Brain pericyte (primary cell): ENCODE measurements around the gene RAPGEF3.

Experiments used
- DNase-seq: peaks from one replicate; pipeline ENCODE4 v3.0.0-alpha.2; 2012; ENCODE audit warnings: low read depth, low spot score

The RAPGEF3 gene

GRCh38 chr12:47790676-47791350 is 32.1 kb upstream of the RAPGEF3 start:
- no peak for DNase-seq

GRCh38 chr12:47789712-47790489 is 31.2 kb upstream of the RAPGEF3 start:
- DNase-seq, result no peak

GRCh38 chr12:47789141-47789540 is 30.5 kb upstream of the RAPGEF3 start:
- DNase-seq, result no peak

- no peak for DNase-seq
Observed at GRCh38 chr12:47787596-47788319, 29.1 kb upstream of the RAPGEF3 start.

GRCh38 chr12:47786662-47787280 is 28.1 kb upstream of the RAPGEF3 start:
- no peak for DNase-seq

- DNase-seq, result no peak
Observed at GRCh38 chr12:47785887-47786661, 27.4 kb upstream of the RAPGEF3 start.

GRCh38 chr12:47785036-47785886 is 26.6 kb upstream of the RAPGEF3 start:
- no peak for DNase-seq

- DNase-seq, result no peak
Observed at GRCh38 chr12:47783821-47784819, 25.4 kb upstream of the RAPGEF3 start.

GRCh38 chr12:47783024-47783755 is 24.5 kb upstream of the RAPGEF3 start:
- no peak for DNase-seq

GRCh38 chr12:47782372-47782770 is 23.7 kb upstream of the RAPGEF3 start:
- no peak for DNase-seq

- no peak for DNase-seq
Observed at GRCh38 chr12:47781479-47782371, 23.0 kb upstream of the RAPGEF3 start.

GRCh38 chr12:47779943-47780504 is 21.3 kb upstream of the RAPGEF3 start:
- DNase-seq, result no peak

- peak; percentile 58 for DNase-seq
Observed at GRCh38 chr12:47779301-47779942, 20.7 kb upstream of the RAPGEF3 start.

- DNase-seq, result no peak
Observed at GRCh38 chr12:47778881-47779280, 20.2 kb upstream of the RAPGEF3 start.

GRCh38 chr12:47777741-47778558 is 19.3 kb upstream of the RAPGEF3 start:
- no peak for DNase-seq

- no peak for DNase-seq
Observed at GRCh38 chr12:47777151-47777550, 18.5 kb upstream of the RAPGEF3 start.
